Measurements from ENCODE around the gene CCDC97. TPM values are rescaled to one million over a fixed set of nuclear protein-coding genes. Genes with fewer than 3 reads are reported as not detected.
"Not testable (repeated sequence)": the region's sequence is repeated elsewhere in the genome, so short reads cannot be mapped to it uniquely, and the experiment has no call there.

Gene CCDC97
- total and polyA plus RNA-seq, 4 donors, result 13.2 to 39.9 (median 20.9) TPM

GRCh38 chr19:41276231-41276630, 33.7 kb upstream of the CCDC97 start:
- no peaks in the 10 kb centered on the region for H3K27me3 ChIP-seq (ENCODE audit: control insufficient read depth in 3 of 3, insufficient read depth in 3 of 3, low read length in 2 of 3)
- no peak overlapping the region for H3K27ac ChIP-seq (ENCODE audit: low read depth in 1 of 2, low read length in 1 of 2)
- H3K4me1 ChIP-seq (ENCODE audit: control insufficient read depth in 5 of 5, insufficient read depth in 5 of 5, low read length in 5 of 5), result no peaks in the 10 kb centered on the region
- WGBS, 2 donors, result 47 to 66% methylated on average over 3 of the region's 3 CpGs
- no peaks in the 10 kb centered on the region for H3K9me3 ChIP-seq (ENCODE audit: control insufficient read depth in 4 of 4, insufficient read depth in 3 of 4, low read length in 3 of 4)
- DNase-seq, result no peak
- TF ChIP-seq, protein P1, sequence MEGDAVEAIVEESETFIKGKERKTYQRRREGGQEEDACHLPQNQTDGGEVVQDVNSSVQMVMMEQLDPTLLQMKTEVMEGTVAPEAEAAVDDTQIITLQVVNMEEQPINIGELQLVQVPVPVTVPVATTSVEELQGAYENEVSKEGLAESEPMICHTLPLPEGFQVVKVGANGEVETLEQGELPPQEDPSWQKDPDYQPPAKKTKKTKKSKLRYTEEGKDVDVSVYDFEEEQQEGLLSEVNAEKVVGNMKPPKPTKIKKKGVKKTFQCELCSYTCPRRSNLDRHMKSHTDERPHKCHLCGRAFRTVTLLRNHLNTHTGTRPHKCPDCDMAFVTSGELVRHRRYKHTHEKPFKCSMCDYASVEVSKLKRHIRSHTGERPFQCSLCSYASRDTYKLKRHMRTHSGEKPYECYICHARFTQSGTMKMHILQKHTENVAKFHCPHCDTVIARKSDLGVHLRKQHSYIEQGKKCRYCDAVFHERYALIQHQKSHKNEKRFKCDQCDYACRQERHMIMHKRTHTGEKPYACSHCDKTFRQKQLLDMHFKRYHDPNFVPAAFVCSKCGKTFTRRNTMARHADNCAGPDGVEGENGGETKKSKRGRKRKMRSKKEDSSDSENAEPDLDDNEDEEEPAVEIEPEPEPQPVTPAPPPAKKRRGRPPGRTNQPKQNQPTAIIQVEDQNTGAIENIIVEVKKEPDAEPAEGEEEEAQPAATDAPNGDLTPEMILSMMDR (IDR thresholded peaks at IDR 0.05; ENCODE audit: control extremely low read depth, extremely low read depth), result no peak
- peaks cover 72 to 82% (median 80%) of the 10 kb centered on the region in 4 donors for H3K36me3 ChIP-seq (ENCODE audit: control insufficient read depth in 4 of 4, insufficient read depth in 4 of 4, low read length in 4 of 4)
- H3K9ac ChIP-seq (ENCODE audit: insufficient read depth in 1 of 2, low read length in 2 of 2), result no peak overlapping the region
- H3K4me3 ChIP-seq, result no peak overlapping the region
- ATAC-seq (ENCODE audit: insufficient read depth, low FRiP score), result no peak

GRCh38 chr19:41278478-41278877, 31.5 kb upstream of the CCDC97 start:
- Histone ChIP-seq H3K9ac (ENCODE audit: insufficient read depth in 1 of 2, low read length in 2 of 2) (no peak overlapping the region), H3K36me3 (ENCODE audit: control insufficient read depth in 4 of 4, insufficient read depth in 4 of 4, low read length in 4 of 4) (peaks cover 58 to 66% (median 65%) of the 10 kb centered on the region in 4 donors), H3K27ac (ENCODE audit: low read depth in 1 of 2, low read length in 1 of 2) (no peak overlapping the region), H3K9me3 (ENCODE audit: control insufficient read depth in 4 of 4, insufficient read depth in 3 of 4, low read length in 3 of 4) (no peaks in the 10 kb centered on the region), H3K4me3 (no peak overlapping the region), H3K4me1 (ENCODE audit: control insufficient read depth in 5 of 5, insufficient read depth in 5 of 5, low read length in 5 of 5) (no peaks in the 10 kb centered on the region), H3K27me3 (ENCODE audit: control insufficient read depth in 3 of 3, insufficient read depth in 3 of 3, low read length in 2 of 3) (no peaks in the 10 kb centered on the region)
- 94 to 98% methylated on average over 2 of the region's 2 CpGs for WGBS, 2 donors
- DNase-seq (no peak), ATAC-seq (ENCODE audit: insufficient read depth, low FRiP score) (no peak)
- TF ChIP-seq, protein P1 (IDR thresholded peaks at IDR 0.05; ENCODE audit: control extremely low read depth, extremely low read depth), result no peak

GRCh38 chr19:41288673-41289530, 21.1 kb upstream of the CCDC97 start:
- ATAC-seq (ENCODE audit: insufficient read depth, low FRiP score) (no peak), DNase-seq (no peak)
- Histone ChIP-seq H3K9me3 (ENCODE audit: control insufficient read depth in 4 of 4, insufficient read depth in 3 of 4, low read length in 3 of 4) (no peaks in the 10 kb centered on the region), H3K36me3 (ENCODE audit: control insufficient read depth in 4 of 4, insufficient read depth in 4 of 4, low read length in 4 of 4) (peaks cover 43 to 60% (median 48%) of the 10 kb centered on the region in 4 donors), H3K9ac (ENCODE audit: insufficient read depth in 1 of 2, low read length in 2 of 2) (no peak overlapping the region), H3K27ac (ENCODE audit: low read depth in 1 of 2, low read length in 1 of 2) (no peak overlapping the region), H3K4me1 (ENCODE audit: control insufficient read depth in 5 of 5, insufficient read depth in 5 of 5, low read length in 5 of 5) (no peaks in the 10 kb centered on the region), H3K4me3 (no peak overlapping the region), H3K27me3 (ENCODE audit: control insufficient read depth in 3 of 3, insufficient read depth in 3 of 3, low read length in 2 of 3) (no peaks in the 10 kb centered on the region)
- TF ChIP-seq, protein P1 (IDR thresholded peaks at IDR 0.05; ENCODE audit: control extremely low read depth, extremely low read depth), result no peak
- WGBS, 2 donors, result 85 to 90% methylated on average over 3 of the region's 3 CpGs

DNA sequence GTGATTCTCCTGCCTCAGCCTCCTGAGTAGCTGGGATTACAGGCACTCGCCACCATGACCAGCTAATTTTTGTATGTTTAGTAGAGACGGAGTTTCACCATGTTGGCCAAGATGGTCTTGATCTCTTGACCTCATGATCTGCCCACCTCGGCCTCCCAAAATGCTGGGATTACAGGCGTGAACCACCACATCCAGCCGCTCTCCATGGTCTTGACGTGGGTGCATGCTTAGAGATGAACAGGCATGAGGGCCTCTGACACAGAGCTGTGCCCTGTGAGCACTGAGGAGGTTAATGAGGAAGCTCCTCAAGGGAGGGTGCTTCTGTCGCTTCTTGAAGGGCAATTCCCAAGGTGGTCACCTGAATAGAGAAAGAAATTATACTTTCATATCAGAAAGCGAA, 20.2 kb upstream of the CCDC97 start:
- not testable (repeated sequence) for ATAC-seq (ENCODE audit: insufficient read depth, low FRiP score); DNase-seq; H3K4me1 ChIP-seq (ENCODE audit: control insufficient read depth in 5 of 5, insufficient read depth in 5 of 5, low read length in 5 of 5); H3K27me3 ChIP-seq (ENCODE audit: control insufficient read depth in 3 of 3, insufficient read depth in 3 of 3, low read length in 2 of 3); H3K9me3 ChIP-seq (ENCODE audit: control insufficient read depth in 4 of 4, insufficient read depth in 3 of 4, low read length in 3 of 4); H3K9ac ChIP-seq (ENCODE audit: insufficient read depth in 1 of 2, low read length in 2 of 2); H3K27ac ChIP-seq (ENCODE audit: low read depth in 1 of 2, low read length in 1 of 2); H3K4me3 ChIP-seq
- 94 to 96% methylated on average over 8 of the region's 8 CpGs for WGBS, 2 donors
- peaks cover 47 to 62% (median 49%) of the 10 kb centered on the region in 4 donors for H3K36me3 ChIP-seq (ENCODE audit: control insufficient read depth in 4 of 4, insufficient read depth in 4 of 4, low read length in 4 of 4)

Measured in lung (tissue), 12 donors.